SW480 (cell line): ENCODE data around the gene PRKN.
A peak's percentile ranks its signal among the peaks of the same experiment; 100 is the strongest.

ENCODE experiments used
- DNase-seq: peaks from one replicate; pipeline ENCODE4 v3.0.0-alpha.2; 2016; ENCODE audit warnings: low spot score

PRKN gene

DNA sequence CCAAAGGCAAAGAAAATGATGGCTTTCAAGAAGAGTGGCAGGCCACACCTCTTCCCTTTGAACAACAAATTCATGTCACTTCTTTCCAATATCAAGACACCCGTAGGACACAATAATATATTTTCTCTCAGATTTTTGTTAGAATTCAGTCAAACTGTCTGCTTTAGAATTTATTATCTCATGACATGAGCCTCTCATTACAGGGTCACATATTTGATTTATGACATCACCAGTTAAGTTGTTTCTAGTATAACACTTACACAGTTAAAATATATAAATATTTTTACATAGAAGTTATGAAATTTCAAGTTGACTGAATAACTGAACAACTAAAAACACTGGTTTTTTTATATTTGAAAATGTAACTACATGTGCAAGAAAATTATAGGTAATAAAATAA, 1133.2 kb downstream of the PRKN start:
- DNase-seq, result no peak

- DNase-seq, result no peak
These were observed 1136.5 kb downstream of the PRKN start for GRCh38 chr6:161590961-161591627.

DNA sequence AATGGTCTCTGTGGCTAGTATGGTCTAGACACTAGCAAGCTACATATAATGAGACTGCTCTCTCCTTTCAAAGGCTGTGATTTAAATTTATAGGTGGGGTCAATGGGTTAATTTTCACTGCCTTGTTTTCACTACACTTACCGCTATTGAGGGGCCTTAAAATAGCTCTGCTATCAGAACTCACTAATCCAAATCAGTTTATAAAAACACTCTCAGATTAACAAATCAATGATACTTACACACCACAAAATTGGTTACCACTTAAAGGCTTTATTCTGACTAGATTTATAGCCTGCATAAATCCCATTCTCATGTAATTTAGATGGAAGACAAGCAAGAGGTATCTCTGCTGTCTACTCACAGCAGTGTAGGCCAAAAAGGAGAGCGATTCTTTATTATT, 1140.7 kb downstream of the PRKN start:
- DNase-seq, result no peak

GRCh38 chr6:161584621-161585340, 1142.8 kb downstream of the PRKN start:
- DNase-seq, result no peak

DNA sequence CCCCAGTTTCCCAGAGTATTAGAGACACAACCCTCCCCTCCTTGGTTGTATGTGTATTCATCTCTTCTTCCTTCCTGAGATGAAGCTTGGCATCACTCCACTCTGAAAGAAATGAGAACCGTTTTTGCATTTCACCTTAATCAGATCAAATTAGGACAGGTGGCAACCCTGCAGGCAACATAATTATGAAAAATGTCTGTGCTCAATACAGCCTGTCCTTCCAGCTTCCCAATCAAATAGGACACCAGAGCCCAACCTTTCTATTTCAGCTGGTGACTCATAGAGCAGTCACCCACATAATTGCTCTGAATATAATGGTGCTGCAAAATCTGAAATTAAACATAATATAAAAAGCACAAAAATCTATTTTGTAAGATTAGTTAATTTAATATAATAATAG, 1143.5 kb downstream of the PRKN start:
- DNase-seq, result peak; percentile 18

DNA sequence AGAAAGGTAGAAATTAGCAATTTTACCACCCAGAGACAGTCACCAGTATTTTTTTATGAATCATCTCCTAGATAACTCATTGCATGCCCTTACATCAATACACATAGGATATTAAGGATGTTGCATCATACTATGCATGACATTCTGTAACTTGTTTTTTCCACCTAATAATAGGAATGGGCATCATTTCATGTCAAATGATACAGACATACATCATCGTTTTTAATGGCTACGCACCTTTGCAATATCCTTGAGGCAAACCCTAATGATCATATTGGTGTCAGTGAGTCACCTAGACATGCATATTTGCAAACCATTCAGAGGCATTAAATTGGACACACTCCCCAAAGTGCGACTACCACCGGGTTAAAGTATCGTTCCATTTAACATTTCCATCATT, 1144.0 kb downstream of the PRKN start:
- no peak for DNase-seq

DNA sequence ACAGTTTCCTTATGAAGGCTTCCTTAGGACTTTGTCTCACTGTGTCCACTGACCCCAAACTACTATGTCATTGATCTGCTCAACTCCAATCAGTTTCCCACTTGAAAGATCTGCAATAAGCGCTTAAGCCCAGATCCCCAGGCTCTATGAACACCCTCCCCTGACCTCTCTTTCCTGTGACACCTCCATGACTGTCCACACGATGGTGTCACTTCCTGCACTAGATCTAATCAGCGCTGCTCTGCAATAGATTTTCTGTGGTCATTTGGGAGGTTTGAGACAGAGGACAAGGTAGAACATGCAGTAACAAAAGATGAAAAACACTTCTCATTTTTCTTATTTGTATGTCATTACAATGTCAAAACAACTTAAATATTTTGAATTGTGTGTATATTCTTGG, 1149.1 kb downstream of the PRKN start:
- no peak for DNase-seq

DNA sequence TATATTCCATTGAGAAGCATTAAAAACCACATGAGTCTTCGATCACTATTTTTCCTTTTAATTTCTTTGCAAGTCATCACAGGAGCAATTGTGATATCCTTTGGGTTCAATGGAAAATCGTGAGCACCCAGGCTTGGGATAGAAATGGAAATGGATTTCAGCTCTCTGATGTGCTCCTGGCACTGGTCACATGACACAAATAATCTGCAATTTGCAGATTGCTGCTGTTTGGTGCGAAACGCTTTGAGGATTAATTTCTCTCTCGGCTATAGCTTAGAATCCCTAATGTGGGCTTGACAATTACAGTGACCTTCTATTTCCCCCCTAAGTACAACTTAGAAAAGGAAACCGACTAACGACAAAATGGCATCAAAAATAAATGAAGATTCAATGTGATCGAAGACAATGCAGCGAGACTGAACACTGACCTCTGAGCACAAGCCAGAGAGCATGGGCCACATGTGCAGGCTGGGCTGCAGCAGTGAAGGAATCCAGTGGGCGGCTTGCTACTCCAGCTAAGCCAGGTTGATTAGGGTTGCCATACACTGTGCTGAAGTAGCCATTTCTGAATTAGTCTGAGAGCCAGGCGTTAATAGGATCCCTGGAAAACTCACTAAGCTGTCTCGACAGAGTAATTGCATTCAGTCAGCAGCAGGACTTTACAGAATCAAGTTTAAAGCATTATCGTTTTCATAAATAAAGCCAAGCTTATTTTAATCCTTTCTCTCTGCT, 1151.9 kb downstream of the PRKN start:
- no peak for DNase-seq

DNA sequence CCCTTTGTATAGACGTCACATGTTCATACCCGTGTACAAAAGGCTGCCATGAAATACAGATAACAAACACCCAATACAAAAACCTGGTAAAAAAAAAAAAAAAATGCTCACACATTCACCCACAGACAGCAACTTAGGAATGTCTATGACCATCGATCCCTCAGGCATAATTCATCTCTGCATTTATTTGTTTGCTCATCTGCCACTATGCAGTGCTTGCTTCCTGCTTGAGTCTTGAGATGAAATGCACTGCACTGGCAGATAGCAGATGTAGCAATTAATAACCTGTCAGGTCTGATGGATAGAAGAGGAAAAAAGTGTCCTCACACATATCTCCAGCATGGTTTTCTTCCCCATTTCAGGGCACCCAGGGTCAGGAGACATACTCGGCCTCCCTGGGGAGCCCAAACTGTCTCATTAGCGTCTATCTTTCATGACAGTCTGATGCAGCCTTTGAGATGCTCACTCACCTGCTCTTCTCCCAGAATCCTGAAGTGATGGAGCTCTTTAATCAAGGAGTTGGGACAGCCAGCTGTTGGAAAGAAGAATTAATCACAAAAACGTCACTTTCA, 1158.6 kb downstream of the PRKN start:
- no peak for DNase-seq

DNA sequence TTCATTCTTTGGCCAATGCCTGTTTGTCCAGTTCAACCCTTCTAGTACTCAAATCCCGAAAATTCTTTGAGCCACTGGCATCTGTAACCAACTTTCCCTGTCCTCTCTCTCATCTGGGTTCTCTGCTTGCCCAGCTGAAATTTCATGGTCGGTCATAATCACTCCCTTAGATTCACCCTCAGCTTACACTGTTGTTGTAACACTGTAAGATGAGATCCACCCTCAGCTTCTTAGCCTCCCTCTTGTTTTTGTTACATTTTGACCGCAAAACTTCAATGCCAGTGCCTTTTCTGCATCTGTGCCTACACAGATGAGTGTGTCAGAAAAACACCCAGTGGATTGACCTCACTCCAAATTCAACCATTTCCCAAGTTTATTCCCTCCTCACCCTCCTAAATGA, 1162.6 kb downstream of the PRKN start:
- DNase-seq, result no peak

DNA sequence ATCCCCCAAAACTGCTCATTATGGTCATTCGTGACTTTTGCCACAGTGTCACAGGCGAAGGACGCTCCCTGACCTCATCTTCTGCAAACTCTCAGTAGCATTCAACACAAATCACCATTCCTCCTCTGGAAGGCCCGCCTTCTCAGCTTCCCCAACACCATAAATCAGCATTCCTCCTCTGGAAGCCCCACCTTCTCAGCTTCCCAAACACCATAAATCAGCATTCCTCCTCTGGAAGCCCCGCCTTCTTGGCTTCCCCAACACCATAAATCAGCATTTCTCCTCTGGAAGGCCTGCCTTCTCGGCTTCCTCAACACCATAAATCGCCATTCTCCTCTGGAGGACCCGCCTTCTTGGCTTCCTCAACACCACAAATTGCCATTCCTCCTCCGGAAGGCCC, 1165.7 kb downstream of the PRKN start:
- peak; percentile 31 for DNase-seq

GRCh38 chr6:161557333-161558107, 1170.0 kb downstream of the PRKN start:
- peak; percentile 5 for DNase-seq

- no peak for DNase-seq
These were observed 1172.7 kb downstream of the PRKN start for GRCh38 chr6:161554883-161555282.

GRCh38 chr6:161549977-161550655, 1177.5 kb downstream of the PRKN start:
- DNase-seq, result peak; percentile 30

GRCh38 chr6:161548713-161549296, 1178.8 kb downstream of the PRKN start:
- DNase-seq, result no peak

- DNase-seq, result no peak
These were observed 1179.9 kb downstream of the PRKN start for GRCh38 chr6:161547617-161548016.

- DNase-seq, result no peak
These were observed 1180.9 kb downstream of the PRKN start for GRCh38 chr6:161546632-161547031.

DNA sequence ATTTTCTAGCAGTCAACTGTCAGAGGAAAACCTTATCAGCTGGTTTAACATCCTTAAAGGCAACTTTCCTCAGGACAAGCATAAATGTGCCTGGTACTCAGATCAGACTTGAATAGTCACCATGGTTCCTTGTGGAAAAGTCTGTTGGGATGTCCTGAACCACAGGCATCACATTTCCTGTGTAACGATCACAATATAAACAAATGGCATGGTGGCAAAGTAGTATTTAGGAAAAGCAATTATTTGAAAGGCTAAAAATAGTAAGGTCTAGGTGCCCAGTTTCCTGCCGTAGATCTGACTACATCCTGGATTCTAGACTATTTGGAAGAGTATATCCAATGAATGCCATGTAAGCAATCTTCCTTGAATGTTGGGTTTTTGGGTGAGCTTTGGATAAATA, 1181.8 kb downstream of the PRKN start:
- DNase-seq, result no peak

GRCh38 chr6:161544801-161545480, 1182.6 kb downstream of the PRKN start:
- no peak for DNase-seq

DNA sequence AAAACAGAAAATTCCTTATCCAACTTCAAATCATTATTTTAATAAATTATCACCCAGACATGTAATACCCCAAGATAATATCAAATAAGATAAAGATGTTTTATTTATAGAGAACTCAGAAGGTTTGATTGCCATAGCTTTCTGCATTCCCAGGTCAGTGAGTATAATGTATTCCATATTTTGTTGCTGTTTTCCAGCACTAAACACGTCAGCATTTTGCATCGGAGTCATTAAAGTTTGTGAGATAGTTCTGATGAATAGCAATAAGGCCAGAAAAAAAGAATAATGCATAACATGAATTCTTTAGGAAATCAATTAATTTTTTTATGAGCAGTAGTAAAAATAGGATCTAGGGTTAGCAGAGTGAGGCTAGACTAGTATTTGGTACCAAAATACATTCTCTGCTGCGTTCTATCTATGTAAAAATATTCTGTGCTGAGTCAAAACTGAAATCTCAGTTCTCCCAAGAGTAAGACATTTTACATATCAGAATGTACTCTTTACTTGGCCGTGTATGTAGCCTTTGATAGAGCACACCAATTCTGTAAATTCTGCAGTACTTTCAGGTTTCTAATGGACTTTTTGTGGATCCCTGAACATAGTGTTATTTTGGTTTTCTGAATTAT, 1183.8 kb downstream of the PRKN start:
- no peak for DNase-seq
